Stimulated activated CD4-positive, alpha-beta T cell treated with anti-CD3 and anti-CD28 coated beads, Interleukin-1b, Interleukin-23, amount 100 ng/mL, for 24 hours (primary cell): ENCODE results near the gene AKAIN1.

ENCODE experiments used
- DNase-seq, 4 experiments: peaks; one replicate each; pipeline ENCODE4 v3.0.0-alpha.2; 2020; ENCODE audit warnings: low read depth in 4 of 4, low spot score in 1 of 4

AKAIN1 gene

GRCh38 chr18:5197032-5197434, at the start of gene AKAIN1:
AKAIN1 (minus strand) TSS chr18:5197257; CDS start chr18:5197053, 204 bp downstream.
- DNase-seq: peak in 1 of 4 experiments; percentile 21

- DNase-seq: no peak
Observed at GRCh38 chr18:5244941-5245340, 47.9 kb upstream of the AKAIN1 start.

- DNase-seq: no peak
Observed at GRCh38 chr18:5239447-5239846, 42.4 kb upstream of the AKAIN1 start.

GRCh38 chr18:5238371-5238976, 41.4 kb upstream of the AKAIN1 start:
- peak in 2 of 4 experiments; percentile 11 to 20 for DNase-seq

- peak; percentile 77 to 81 (median 79) for DNase-seq
Observed at GRCh38 chr18:5237723-5238370, 40.8 kb upstream of the AKAIN1 start.

- peak in 2 of 4 experiments; percentile 3 to 6 for DNase-seq
Observed at GRCh38 chr18:5237083-5237722, 40.1 kb upstream of the AKAIN1 start.

GRCh38 chr18:5214583-5215351, 17.7 kb upstream of the AKAIN1 start:
- no peak for DNase-seq

- no peak for DNase-seq
Observed at GRCh38 chr18:5207471-5208150, 10.6 kb upstream of the AKAIN1 start.

- no peak for DNase-seq
Observed at GRCh38 chr18:5198311-5198710, 1.3 kb upstream of the AKAIN1 start.

- no peak for DNase-seq
Observed at GRCh38 chr18:5197461-5197860, 404 bp upstream of the AKAIN1 start.

GRCh38 chr18:5196253-5197031, 615 bp downstream of the AKAIN1 start:
- DNase-seq: no peak

GRCh38 chr18:5195656-5196055, 1.4 kb downstream of the AKAIN1 start:
- no peak for DNase-seq

- no peak for DNase-seq
Observed at GRCh38 chr18:5180254-5180653, 16.8 kb downstream of the AKAIN1 start.

GRCh38 chr18:5178519-5178918, 18.5 kb downstream of the AKAIN1 start:
- no peak for DNase-seq

- no peak for DNase-seq
Observed at GRCh38 chr18:5175378-5175777, 21.7 kb downstream of the AKAIN1 start.

GRCh38 chr18:5173646-5174045, 23.4 kb downstream of the AKAIN1 start:
- DNase-seq: no peak

- no peak for DNase-seq
Observed at GRCh38 chr18:5173236-5173635, 23.8 kb downstream of the AKAIN1 start.

- DNase-seq: no peak
Observed at GRCh38 chr18:5167831-5168230, 29.2 kb downstream of the AKAIN1 start.

- no peak for DNase-seq
Observed at GRCh38 chr18:5166606-5167280, 30.3 kb downstream of the AKAIN1 start.

- no peak for DNase-seq
Observed at GRCh38 chr18:5164903-5165302, 32.2 kb downstream of the AKAIN1 start.
